ENCODE measurements around the gene F10.

- no peak for TF ChIP-seq EZH2 (IDR thresholded peaks at IDR 0.05; ENCODE audit: borderline replicate concordance, low read length)
- no peak for TF ChIP-seq CTCF (conservative IDR thresholded peaks at IDR 0.05 in 1 of 2, IDR thresholded peaks at IDR 0.05 in 1 of 2; ENCODE audit: extremely low read depth in 1 of 2, insufficient read depth in 1 of 2, low read depth in 1 of 2, low read length in 2 of 2)
These were observed 2.8 kb upstream of the F10 start for GRCh38 chr13:113119822-113120189.
